Measurements from ENCODE around the gene VEGFA.

Gene VEGFA

DNA sequence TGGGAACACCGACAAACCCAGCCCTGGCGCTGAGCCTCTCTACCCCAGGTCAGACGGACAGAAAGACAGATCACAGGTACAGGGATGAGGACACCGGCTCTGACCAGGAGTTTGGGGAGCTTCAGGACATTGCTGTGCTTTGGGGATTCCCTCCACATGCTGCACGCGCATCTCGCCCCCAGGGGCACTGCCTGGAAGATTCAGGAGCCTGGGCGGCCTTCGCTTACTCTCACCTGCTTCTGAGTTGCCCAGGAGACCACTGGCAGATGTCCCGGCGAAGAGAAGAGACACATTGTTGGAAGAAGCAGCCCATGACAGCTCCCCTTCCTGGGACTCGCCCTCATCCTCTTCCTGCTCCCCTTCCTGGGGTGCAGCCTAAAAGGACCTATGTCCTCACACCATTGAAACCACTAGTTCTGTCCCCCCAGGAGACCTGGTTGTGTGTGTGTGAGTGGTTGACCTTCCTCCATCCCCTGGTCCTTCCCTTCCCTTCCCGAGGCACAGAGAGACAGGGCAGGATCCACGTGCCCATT is 15.3 kb downstream of the VEGFA start:
- DNase-seq (ENCODE audit: low read depth), result no peak

GRCh38 chr6:43785904-43786303 is 15.9 kb downstream of the VEGFA start:
- no peak for DNase-seq (ENCODE audit: low read depth)

- no peak for DNase-seq (ENCODE audit: low read depth)
Measured at GRCh38 chr6:43786664-43787329, 16.8 kb downstream of the VEGFA start.

- DNase-seq (ENCODE audit: low read depth), result no peak
Measured at GRCh38 chr6:43788301-43788700, 18.3 kb downstream of the VEGFA start.

DNA sequence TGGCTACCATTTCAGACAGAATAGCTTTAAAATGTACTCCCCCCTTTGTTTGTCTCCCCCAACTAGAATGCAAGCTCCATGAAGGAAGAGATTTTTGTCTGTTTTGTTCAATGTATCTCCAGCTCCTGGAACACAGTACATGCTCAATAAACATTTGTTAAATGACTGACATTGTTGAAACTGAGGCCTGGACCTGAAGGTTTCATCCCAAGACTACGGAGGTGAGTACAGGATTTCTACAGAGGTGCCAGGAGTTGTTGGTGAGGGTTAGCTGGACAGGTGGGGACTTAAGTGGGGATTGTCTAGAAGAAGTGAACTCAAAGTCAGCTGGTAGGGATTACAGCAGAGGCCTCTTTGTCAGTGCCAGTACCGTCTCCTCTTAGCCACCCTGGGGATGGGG is 19.4 kb downstream of the VEGFA start:
- no peak for DNase-seq (ENCODE audit: low read depth)

DNA sequence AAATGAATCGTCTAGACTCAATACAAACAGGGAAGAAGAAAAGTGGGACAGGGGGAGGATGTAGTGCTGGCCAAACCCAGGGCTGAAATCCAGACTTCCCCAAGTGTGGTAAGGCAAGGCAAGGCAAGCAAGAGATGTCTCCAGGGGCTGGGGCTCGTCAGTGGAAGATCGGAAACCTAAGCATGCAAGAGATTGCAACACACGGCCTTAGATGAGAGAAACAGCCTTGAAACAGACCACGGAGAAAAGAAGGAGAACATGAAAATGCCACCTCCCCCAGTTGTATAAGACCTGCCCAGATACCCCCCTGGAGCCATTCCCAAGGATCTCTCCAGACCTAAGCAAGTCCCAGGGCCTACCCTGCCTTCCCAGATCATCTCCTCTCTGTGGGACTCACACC is 20.0 kb downstream of the VEGFA start:
- DNase-seq (ENCODE audit: low read depth), result no peak

GRCh38 chr6:43791745-43792422 is 21.9 kb downstream of the VEGFA start:
- no peak for DNase-seq (ENCODE audit: low read depth)

GRCh38 chr6:43793154-43793874 is 23.3 kb downstream of the VEGFA start:
- DNase-seq (ENCODE audit: low read depth), result no peak

GRCh38 chr6:43793875-43794242 is 23.8 kb downstream of the VEGFA start:
- DNase-seq (ENCODE audit: low read depth), result no peak

DNA sequence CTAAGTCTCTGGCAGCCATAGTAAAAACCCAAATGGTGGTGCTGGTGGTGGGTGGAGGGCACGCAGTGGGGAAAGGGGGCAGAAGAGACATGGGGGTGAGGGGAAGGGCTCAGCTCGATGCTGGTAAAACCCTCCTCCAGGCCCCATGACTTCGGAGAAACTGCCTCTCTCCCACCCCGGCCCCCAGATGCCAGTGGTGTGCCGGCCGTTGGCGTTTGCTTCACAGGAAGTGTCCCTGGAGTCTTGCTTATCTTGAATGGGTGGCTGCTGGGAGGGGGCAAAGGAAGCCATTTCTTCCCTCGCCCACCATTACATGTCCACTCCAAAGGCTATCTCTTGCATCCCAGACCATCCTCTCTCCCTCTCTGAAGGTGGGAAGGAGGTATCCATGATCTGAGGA is 25.4 kb downstream of the VEGFA start:
- no peak for DNase-seq (ENCODE audit: low read depth)

DNA sequence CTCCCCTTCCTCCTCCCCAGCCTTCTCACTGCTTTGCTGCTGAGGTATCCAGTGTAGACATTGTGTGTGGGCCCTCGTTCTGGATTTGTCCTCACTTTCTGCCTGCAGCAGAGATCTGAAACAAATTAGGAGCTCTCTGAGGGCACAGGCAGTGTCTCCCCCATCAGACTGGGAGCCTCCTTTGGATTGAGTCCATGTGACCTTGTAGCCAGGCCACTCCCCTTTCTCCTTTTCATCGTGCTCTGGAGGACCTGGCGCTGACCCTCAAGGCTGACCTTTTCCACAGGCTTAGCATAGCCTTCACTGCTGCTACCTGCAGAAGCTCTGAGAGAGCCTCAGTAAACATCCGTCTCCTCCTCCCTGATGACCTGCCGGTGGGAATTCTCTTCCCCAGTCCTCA is 26.2 kb downstream of the VEGFA start:
- no peak for DNase-seq (ENCODE audit: low read depth)

GRCh38 chr6:43796903-43797890 is 27.2 kb downstream of the VEGFA start:
- no peak for DNase-seq (ENCODE audit: low read depth)

- no peak for DNase-seq (ENCODE audit: low read depth)
Measured at GRCh38 chr6:43797919-43798318, 27.9 kb downstream of the VEGFA start.

DNA sequence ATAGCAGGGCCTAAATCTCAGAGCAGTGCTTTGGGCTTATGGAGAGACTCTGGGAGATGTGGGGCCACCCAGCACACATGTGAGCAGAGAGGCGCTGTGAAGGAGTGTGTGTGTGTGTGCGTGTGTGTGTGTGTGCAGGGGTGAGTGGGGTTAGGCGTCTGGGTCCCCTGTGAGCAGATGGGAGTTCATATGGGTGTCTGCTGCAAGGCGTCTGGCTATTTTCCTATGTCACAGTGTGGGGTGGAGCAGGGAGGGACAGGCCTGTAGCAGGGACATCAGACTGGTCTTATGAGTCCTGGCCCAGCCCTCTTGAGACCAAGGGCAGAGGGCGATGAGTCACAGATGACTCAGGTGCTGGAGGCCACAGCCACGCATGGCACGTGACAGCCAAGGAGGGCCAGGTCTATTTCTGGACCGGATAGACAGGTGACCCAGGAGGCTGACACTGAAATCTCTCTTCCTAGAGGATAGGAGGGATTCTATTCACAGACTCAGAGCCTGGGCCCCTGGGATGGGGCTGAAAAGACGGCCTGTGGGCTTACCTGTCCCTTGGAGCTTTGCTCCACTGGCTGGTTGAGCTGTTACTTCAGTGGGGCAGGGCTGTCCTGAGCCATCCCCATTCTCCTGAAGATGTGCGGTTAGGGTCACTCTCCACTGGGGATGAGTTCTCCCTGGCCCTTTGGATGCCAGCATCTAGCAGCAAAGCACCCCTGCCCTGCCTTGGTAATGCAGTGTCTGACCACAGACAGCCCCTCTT is 28.9 kb downstream of the VEGFA start:
- DNase-seq (ENCODE audit: low read depth), result no peak

- no peak for DNase-seq (ENCODE audit: low read depth)
Measured at GRCh38 chr6:43799551-43800297, 29.7 kb downstream of the VEGFA start.

DNA sequence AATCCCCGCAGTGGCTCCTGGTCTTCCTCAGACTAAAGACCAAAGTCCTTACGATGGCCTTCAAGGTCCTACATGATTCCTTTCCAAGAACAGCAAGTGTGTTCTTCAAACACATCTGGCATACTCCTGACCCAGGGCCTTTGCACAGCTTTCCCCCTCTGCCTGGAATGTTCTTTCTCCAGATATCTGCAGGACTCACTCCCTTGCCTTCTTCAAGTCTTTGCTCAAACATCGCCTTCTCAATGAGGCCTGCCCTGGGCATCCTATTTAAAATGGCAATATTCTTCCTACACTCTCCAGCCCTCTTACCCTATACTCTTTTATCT is 30.2 kb downstream of the VEGFA start:
- DNase-seq (ENCODE audit: low read depth), result no peak

GRCh38 chr6:43800746-43801494 is 30.9 kb downstream of the VEGFA start:
- DNase-seq (ENCODE audit: low read depth), result no peak

- no peak for DNase-seq (ENCODE audit: low read depth)
Measured at GRCh38 chr6:43801495-43802181, 31.6 kb downstream of the VEGFA start.

Data from T follicular helper cell (primary cell).